HCEC 1CT (cell line): Measurements from ENCODE around the gene AQP5.

Experiments
- DNase-seq: peaks from one replicate; pipeline ENCODE4 v3.0.0-alpha.2; 2017

AQP5 gene

GRCh38 chr12:49932533-49933130 is 29.0 kb upstream of the AQP5 start:
- DNase-seq, result no peak

- DNase-seq, result peak; percentile 14
These were observed 27.9 kb upstream of the AQP5 start for GRCh38 chr12:49933796-49934195.

- no peak for DNase-seq
These were observed 27.2 kb upstream of the AQP5 start for GRCh38 chr12:49934505-49934904.

- DNase-seq, result no peak
These were observed 24.7 kb upstream of the AQP5 start for GRCh38 chr12:49936925-49937324.

GRCh38 chr12:49937639-49938300 is 23.9 kb upstream of the AQP5 start:
- no peak for DNase-seq

GRCh38 chr12:49939307-49939706 is 22.4 kb upstream of the AQP5 start:
- no peak for DNase-seq

GRCh38 chr12:49939707-49940106 is 22.0 kb upstream of the AQP5 start:
- no peak for DNase-seq

- no peak for DNase-seq
These were observed 19.8 kb upstream of the AQP5 start for GRCh38 chr12:49941556-49942511.

- no peak for DNase-seq
These were observed 19.2 kb upstream of the AQP5 start for GRCh38 chr12:49942512-49942893.

GRCh38 chr12:49942921-49943624 is 18.6 kb upstream of the AQP5 start:
- no peak for DNase-seq

GRCh38 chr12:49943625-49943960 is 18.1 kb upstream of the AQP5 start:
- no peak for DNase-seq

GRCh38 chr12:49944046-49944445 is 17.6 kb upstream of the AQP5 start:
- no peak for DNase-seq

- DNase-seq, result no peak
These were observed 17.0 kb upstream of the AQP5 start for GRCh38 chr12:49944718-49945117.

- peak; percentile 85 for DNase-seq
These were observed 16.1 kb upstream of the AQP5 start for GRCh38 chr12:49945394-49946080.

GRCh38 chr12:49946086-49946485 is 15.6 kb upstream of the AQP5 start:
- DNase-seq, result no peak

- DNase-seq, result no peak
These were observed 15.2 kb upstream of the AQP5 start for GRCh38 chr12:49946497-49946896.

- DNase-seq, result no peak
These were observed 14.0 kb upstream of the AQP5 start for GRCh38 chr12:49947593-49948226.

GRCh38 chr12:49948866-49949845 is 12.5 kb upstream of the AQP5 start:
- DNase-seq, result no peak

- DNase-seq, result no peak
These were observed 11.8 kb upstream of the AQP5 start for GRCh38 chr12:49949866-49950265.

GRCh38 chr12:49950273-49951251 is 11.1 kb upstream of the AQP5 start, which contains the start of gene AQP2:
TSS of gene AQP2 (plus strand) at chr12:49950737. CDS start at chr12:49950831, 94 bp downstream.
- DNase-seq, result no peak
